Neural crest cell (in vitro differentiated cells): Measurements from ENCODE around the gene TFEB. TPM values are rescaled to one million over a fixed set of nuclear protein-coding genes. Genes with fewer than 3 reads are reported as not detected.

Source experiments
- DNase-seq: peaks from one replicate; pipeline ENCODE4 v3.0.0; 2021; ENCODE audit warnings: low read depth, mixed read lengths, low spot score
- H3K27ac Mint-ChIP-seq: one replicate; pipeline ENCODE4 v1.8.0; 2021; ENCODE audit warnings: mild to moderate bottlenecking, mixed read lengths; ENCODE audit not compliant: unreplicated experiment
- H3K27me3 Mint-ChIP-seq: 2 replicates; pipeline ENCODE4 v1.8.0; 2021; ENCODE audit warnings: low read depth, mild to moderate bottlenecking, mixed read lengths
- H3K36me3 Mint-ChIP-seq: 2 replicates; pipeline ENCODE4 v1.8.0; 2021; ENCODE audit warnings: low read depth, mild to moderate bottlenecking, mixed read lengths
- H3K4me1 Mint-ChIP-seq: 2 replicates; pipeline ENCODE4 v1.8.0; 2021; ENCODE audit warnings: mixed read lengths
- H3K4me3 Mint-ChIP-seq: one replicate; pipeline ENCODE4 v1.8.0; 2021; ENCODE audit warnings: mild to moderate bottlenecking, mixed read lengths
- H3K9me3 Mint-ChIP-seq: 2 replicates; pipeline ENCODE4 v1.8.0; 2021; ENCODE audit warnings: mixed read lengths
- total RNA-seq: library from RNA; stranded (reverse); gene quantifications from 2 replicates; pipeline ENCODE4 v1.2.1, GENCODE V29; 2021
- TF ChIP-seq, protein P1 (sequence below): fragments of 200-600 bp; sonication (generic); conservative IDR thresholded peaks from 2 replicates; pipeline ENCODE4 v1.5.0; 2021; ENCODE audit warnings: antibody characterized with exemption, mild to moderate bottlenecking

TFEB gene
- total RNA-seq, 1 donor from 2014 or later: 1.3 TPM

DNA sequence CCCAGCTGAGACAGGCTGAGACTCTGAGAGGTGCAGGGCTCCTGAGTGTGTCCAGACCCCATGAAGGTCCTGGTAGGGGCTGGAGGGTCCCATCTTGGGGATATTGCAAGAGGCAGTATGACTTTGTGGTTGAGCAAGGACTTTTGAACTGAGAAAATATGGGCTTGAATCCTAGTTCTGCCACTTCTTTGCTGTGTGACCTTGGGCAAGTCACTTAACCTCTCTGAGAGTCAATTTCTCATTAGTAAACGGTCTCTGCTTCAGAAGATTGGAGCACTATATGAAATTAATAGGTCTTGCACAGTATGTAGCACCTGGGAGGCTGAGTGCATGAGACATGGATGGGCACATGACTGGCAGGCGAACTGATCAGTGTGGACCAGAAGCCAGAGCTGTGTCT is 42.7 kb downstream of the TFEB start:
- H3K27me3 Mint-ChIP-seq: peaks cover 5% of the 10 kb centered on the region
- TF ChIP-seq, protein P1, sequence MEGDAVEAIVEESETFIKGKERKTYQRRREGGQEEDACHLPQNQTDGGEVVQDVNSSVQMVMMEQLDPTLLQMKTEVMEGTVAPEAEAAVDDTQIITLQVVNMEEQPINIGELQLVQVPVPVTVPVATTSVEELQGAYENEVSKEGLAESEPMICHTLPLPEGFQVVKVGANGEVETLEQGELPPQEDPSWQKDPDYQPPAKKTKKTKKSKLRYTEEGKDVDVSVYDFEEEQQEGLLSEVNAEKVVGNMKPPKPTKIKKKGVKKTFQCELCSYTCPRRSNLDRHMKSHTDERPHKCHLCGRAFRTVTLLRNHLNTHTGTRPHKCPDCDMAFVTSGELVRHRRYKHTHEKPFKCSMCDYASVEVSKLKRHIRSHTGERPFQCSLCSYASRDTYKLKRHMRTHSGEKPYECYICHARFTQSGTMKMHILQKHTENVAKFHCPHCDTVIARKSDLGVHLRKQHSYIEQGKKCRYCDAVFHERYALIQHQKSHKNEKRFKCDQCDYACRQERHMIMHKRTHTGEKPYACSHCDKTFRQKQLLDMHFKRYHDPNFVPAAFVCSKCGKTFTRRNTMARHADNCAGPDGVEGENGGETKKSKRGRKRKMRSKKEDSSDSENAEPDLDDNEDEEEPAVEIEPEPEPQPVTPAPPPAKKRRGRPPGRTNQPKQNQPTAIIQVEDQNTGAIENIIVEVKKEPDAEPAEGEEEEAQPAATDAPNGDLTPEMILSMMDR: no peak
- no peak overlapping the region for H3K4me3 Mint-ChIP-seq
- no peaks in the 10 kb centered on the region for H3K4me1 Mint-ChIP-seq
- no peak for DNase-seq
- no peaks in the 10 kb centered on the region for H3K36me3 Mint-ChIP-seq
- H3K9me3 Mint-ChIP-seq: no peaks in the 10 kb centered on the region
- no peak overlapping the region for H3K27ac Mint-ChIP-seq

GRCh38 chr6:41692080-41692675 is 43.2 kb downstream of the TFEB start:
- Mint-ChIP-seq H3K9me3 (no peaks in the 10 kb centered on the region), H3K36me3 (no peaks in the 10 kb centered on the region), H3K27ac (no peak overlapping the region), H3K4me3 (no peak overlapping the region), H3K27me3 (peaks cover 5% of the 10 kb centered on the region), H3K4me1 (no peaks in the 10 kb centered on the region)
- no peak for DNase-seq
- TF ChIP-seq, protein P1: no peak

DNA sequence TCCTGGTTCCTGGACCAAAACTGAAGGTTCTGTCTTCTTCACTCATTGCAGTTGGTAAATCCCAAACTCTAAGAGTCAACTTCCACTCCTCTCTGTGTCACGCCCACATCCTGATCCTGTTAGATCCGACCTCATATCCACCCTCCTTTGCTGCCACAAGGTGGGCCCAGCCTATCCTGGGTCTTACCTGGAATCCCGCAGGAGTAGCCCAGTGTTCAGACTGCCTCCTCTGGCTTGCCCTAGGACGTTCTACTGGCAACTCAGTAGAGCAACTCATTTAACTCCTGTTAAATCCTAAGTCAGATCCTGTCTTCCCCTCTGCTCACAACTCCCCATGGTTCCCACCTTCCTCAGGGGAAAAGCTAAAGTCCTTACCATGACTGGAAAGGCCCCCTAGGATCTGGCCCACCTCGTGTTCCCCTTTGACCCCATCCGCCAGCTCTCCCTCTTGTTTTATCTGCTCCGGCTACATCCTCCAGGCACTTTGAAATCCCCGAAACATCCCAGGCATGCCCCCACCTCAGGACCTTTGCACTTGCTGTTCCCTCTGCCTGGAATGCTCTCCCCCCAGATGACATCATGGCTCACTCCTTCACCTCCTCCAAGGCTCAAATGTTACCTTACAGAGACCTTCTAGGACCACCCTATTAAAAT is 43.9 kb downstream of the TFEB start:
- Mint-ChIP-seq H3K27ac (no peak overlapping the region), H3K9me3 (no peaks in the 10 kb centered on the region), H3K4me3 (no peak overlapping the region), H3K27me3 (peaks cover 5% of the 10 kb centered on the region), H3K4me1 (no peaks in the 10 kb centered on the region), H3K36me3 (no peaks in the 10 kb centered on the region)
- DNase-seq: no peak
- TF ChIP-seq, protein P1: no peak

- Mint-ChIP-seq H3K27ac (no peak overlapping the region), H3K36me3 (no peaks in the 10 kb centered on the region), H3K9me3 (no peaks in the 10 kb centered on the region), H3K27me3 (peaks cover 5% of the 10 kb centered on the region), H3K4me3 (no peak overlapping the region), H3K4me1 (no peaks in the 10 kb centered on the region)
- TF ChIP-seq, protein P1: no peak
- DNase-seq: no peak
These were observed 44.7 kb downstream of the TFEB start for GRCh38 chr6:41690541-41691330.

DNA sequence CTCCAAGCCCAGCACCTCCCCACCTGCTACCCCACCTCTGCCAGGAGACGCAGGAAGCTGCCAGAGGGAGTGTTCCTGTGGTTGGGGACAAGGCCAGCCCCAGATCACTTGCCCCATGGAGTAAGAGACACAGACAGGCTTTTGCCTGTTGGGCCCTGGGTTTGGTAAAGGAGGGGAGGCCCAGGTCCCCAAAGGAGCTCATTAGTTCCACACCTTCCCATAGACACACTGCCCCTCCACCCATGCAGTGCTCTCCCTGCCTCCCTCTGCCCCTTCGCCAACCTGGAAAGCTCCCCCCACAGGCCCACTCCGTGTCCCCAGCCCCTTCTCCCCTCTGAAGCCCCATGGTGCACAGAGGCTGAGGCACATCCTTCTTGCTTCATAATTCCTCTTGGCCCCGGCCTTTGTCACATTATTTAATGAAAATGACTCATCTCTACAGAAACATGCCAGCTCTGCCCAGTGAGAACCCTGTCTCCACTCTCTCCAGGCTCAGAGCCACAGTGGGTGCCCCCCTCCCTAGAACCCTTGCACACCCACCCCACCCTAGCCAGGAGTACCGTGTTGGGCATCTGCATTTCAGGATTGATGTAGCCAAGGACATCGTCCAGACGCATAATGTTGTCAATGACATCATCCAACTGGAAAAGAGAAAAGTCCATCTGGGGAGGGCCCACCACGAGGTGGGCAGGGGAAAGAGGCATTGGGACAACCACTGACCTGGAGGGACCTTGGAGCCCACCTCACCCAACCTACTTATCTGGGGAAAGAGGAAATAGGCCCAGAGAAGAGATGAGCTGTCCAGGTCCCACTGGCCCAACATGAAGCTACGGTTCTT is 46.0 kb downstream of the TFEB start:
- no peak for DNase-seq
- Mint-ChIP-seq H3K9me3 (no peaks in the 10 kb centered on the region), H3K36me3 (no peaks in the 10 kb centered on the region), H3K27ac (no peak overlapping the region), H3K4me1 (no peaks in the 10 kb centered on the region), H3K4me3 (no peak overlapping the region), H3K27me3 (peaks cover 5% of the 10 kb centered on the region)
- TF ChIP-seq, protein P1: no peak
